ENCODE data around the gene RTN4RL1.

RTN4RL1 gene

DNA sequence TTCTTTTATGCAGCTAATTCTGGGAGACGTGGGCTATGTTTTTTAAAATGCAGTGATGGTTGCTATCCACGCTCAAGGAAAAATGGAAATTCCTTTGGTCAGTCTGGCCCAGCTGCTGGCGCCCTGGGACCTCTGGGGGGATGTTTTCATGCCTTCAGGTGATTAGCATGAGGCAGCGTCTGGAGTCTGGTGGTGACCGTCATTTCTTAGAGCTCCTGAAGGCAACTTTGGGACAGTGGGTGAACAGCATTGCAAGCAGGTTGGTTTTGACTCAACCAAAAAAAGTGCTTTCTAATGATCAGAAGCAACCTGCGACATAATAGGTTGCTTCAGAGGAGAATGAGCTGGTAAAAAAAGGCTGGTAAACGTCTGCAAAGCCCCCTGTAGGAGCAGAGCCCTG, 113.0 kb downstream of the RTN4RL1 start:
- Histone ChIP-seq H3K4me3 (ENCODE audit: low read length, poor library complexity, severe bottlenecking) (no peak overlapping the region), H3K27me3 (ENCODE audit: insufficient read depth, low read length, poor library complexity, severe bottlenecking) (no peaks in the 10 kb centered on the region), H3K79me2 (ENCODE audit: insufficient read depth, low read length) (no peaks in the 10 kb centered on the region), H3K4me2 (ENCODE audit: low read depth, low read length, poor library complexity, severe bottlenecking) (no peak overlapping the region), H3K4me1 (ENCODE audit: insufficient read depth, low read length, poor library complexity, severe bottlenecking) (no peaks in the 10 kb centered on the region), H3K36me3 (ENCODE audit: insufficient read depth, low read length) (no peaks in the 10 kb centered on the region), H4K20me1 (ENCODE audit: insufficient read depth, low read length, poor library complexity, severe bottlenecking) (no peaks in the 10 kb centered on the region), H3K9me2 (replicated peaks; ENCODE audit: low read depth, low read length) (no peaks in the 10 kb centered on the region), H2AFZ (ENCODE audit: low read length) (no peak overlapping the region), H3K9ac (ENCODE audit: low read depth, low read length, poor library complexity, severe bottlenecking) (no peak overlapping the region), H3K9me3 (ENCODE audit: insufficient read depth, low read depth, low read length) (no peaks in the 10 kb centered on the region), H3F3A (ENCODE audit: low read depth) (no peaks in the 10 kb centered on the region)
- no peak for TF ChIP-seq EZH2phosphoT487 (IDR thresholded peaks at IDR 0.05; ENCODE audit: borderline replicate concordance)
- TF ChIP-seq, protein P1, sequence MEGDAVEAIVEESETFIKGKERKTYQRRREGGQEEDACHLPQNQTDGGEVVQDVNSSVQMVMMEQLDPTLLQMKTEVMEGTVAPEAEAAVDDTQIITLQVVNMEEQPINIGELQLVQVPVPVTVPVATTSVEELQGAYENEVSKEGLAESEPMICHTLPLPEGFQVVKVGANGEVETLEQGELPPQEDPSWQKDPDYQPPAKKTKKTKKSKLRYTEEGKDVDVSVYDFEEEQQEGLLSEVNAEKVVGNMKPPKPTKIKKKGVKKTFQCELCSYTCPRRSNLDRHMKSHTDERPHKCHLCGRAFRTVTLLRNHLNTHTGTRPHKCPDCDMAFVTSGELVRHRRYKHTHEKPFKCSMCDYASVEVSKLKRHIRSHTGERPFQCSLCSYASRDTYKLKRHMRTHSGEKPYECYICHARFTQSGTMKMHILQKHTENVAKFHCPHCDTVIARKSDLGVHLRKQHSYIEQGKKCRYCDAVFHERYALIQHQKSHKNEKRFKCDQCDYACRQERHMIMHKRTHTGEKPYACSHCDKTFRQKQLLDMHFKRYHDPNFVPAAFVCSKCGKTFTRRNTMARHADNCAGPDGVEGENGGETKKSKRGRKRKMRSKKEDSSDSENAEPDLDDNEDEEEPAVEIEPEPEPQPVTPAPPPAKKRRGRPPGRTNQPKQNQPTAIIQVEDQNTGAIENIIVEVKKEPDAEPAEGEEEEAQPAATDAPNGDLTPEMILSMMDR (conservative IDR thresholded peaks at IDR 0.05; ENCODE audit: low read length) = no peak

DNA sequence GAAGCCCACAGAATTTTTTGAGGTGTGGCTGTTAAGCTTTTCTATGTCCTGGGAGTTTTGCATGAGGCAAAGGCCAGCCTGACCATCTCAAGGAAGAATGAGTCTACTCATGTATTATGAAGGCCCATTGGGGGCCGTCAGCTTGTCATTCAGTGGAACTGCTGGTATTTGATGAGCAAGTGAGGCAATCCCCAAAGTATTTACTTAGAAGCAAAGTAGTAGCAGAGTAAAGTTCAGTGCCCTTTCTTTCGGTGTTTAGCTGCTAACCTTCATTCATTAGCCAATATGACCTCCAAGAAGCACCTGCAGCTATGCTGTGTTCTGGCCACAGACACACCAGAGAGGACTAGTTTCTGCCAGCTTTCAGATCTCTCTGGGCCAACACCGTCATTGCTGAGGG, 115.1 kb downstream of the RTN4RL1 start:
- Histone ChIP-seq H3K9me3 (ENCODE audit: insufficient read depth, low read depth, low read length) (no peaks in the 10 kb centered on the region), H3K36me3 (ENCODE audit: insufficient read depth, low read length) (no peaks in the 10 kb centered on the region), H3K9me2 (replicated peaks; ENCODE audit: low read depth, low read length) (no peaks in the 10 kb centered on the region), H3K79me2 (ENCODE audit: insufficient read depth, low read length) (no peaks in the 10 kb centered on the region), H2AFZ (ENCODE audit: low read length) (no peak overlapping the region), H4K20me1 (ENCODE audit: insufficient read depth, low read length, poor library complexity, severe bottlenecking) (no peaks in the 10 kb centered on the region), H3K27me3 (ENCODE audit: insufficient read depth, low read length, poor library complexity, severe bottlenecking) (no peaks in the 10 kb centered on the region), H3K9ac (ENCODE audit: low read depth, low read length, poor library complexity, severe bottlenecking) (no peak overlapping the region), H3K4me2 (ENCODE audit: low read depth, low read length, poor library complexity, severe bottlenecking) (no peak overlapping the region), H3K4me1 (ENCODE audit: insufficient read depth, low read length, poor library complexity, severe bottlenecking) (no peaks in the 10 kb centered on the region), H3F3A (ENCODE audit: low read depth) (no peaks in the 10 kb centered on the region), H3K4me3 (ENCODE audit: low read length, poor library complexity, severe bottlenecking) (no peak overlapping the region)
- TF ChIP-seq EZH2phosphoT487 (IDR thresholded peaks at IDR 0.05; ENCODE audit: borderline replicate concordance) = no peak
- TF ChIP-seq, protein P1 (conservative IDR thresholded peaks at IDR 0.05; ENCODE audit: low read length) = no peak

DNA sequence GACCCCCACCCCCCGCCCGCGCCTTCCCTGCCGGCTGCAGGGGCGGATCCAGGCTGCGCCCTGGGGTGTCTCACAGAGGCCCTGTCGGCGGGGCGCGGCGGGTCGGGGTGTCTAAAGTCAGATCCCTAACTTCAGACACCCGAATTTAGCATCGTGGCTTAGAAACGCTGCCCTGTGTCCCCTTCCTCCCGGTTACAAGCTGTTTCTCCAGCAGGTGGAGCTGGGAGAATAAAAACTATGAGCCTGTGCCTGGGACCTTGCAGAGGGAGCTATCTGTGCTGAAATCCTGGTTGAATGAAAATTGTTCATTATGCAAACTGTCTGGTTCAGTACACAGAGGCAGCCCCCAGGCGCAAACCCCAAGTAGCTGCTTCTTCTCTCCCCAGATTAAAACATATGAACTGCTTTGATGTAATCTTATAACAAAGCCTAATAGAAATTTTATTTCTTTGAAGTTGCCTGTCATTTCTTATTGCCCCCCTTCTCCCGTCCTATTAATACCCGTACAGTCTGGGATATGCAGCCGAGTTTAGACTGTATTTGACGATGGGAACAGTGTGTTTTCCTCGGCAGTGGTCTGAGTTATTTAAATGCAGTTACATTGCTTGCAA, 116.3 kb downstream of the RTN4RL1 start:
- Histone ChIP-seq H3K4me2 (ENCODE audit: low read depth, low read length, poor library complexity, severe bottlenecking) (no peak overlapping the region), H3K9me2 (replicated peaks; ENCODE audit: low read depth, low read length) (no peaks in the 10 kb centered on the region)

More for the DNA sequence above, 116.3 kb downstream of the RTN4RL1 start:
- Histone ChIP-seq H2AFZ (ENCODE audit: low read length) (peak overlapping the region; percentile 67; the same call in 1 of the 2 replicates), H3K4me1 (ENCODE audit: insufficient read depth, low read length, poor library complexity, severe bottlenecking) (no peaks in the 10 kb centered on the region), H3K27me3 (ENCODE audit: insufficient read depth, low read length, poor library complexity, severe bottlenecking) (no peaks in the 10 kb centered on the region), H3K79me2 (ENCODE audit: insufficient read depth, low read length) (no peaks in the 10 kb centered on the region), H3K36me3 (ENCODE audit: insufficient read depth, low read length) (no peaks in the 10 kb centered on the region), H3K9me3 (ENCODE audit: insufficient read depth, low read depth, low read length) (no peaks in the 10 kb centered on the region), H3K9ac (ENCODE audit: low read depth, low read length, poor library complexity, severe bottlenecking) (no peak overlapping the region), H3K4me3 (ENCODE audit: low read length, poor library complexity, severe bottlenecking) (no peak overlapping the region), H3F3A (ENCODE audit: low read depth) (no peaks in the 10 kb centered on the region), H4K20me1 (ENCODE audit: insufficient read depth, low read length, poor library complexity, severe bottlenecking) (no peaks in the 10 kb centered on the region)
- TF ChIP-seq EZH2phosphoT487 (IDR thresholded peaks at IDR 0.05; ENCODE audit: borderline replicate concordance) = no peak
- TF ChIP-seq, protein P1 (conservative IDR thresholded peaks at IDR 0.05; ENCODE audit: low read length) = peak; percentile 72

Measured in Loucy (cell line).